IMR-90 (cell line): Measurements from ENCODE around the gene NSUN7. TPM values are rescaled to one million over a fixed set of nuclear protein-coding genes. Genes with fewer than 3 reads are reported as not detected.

Experiments
- ATAC-seq: fragments of 200-7000 bp; cut with Tn5 transposase; 2 replicates; pipeline ENCODE4 v1.9.1; 2020; ENCODE audit warnings: low read depth, mild to moderate bottlenecking, moderate library complexity
- BruUV-seq: library from RNA; stranded (reverse); fragments of 400-500 nt; replicated peaks from 2 replicates; lab custom pipeline; 2021; lab: Mats Ljungman, UMichigan
- CTCF ChIA-PET: fragments of 300-600 bp; formaldehyde crosslinking; extraction: SDS; loops from one replicate; lab custom pipeline; 2021; ENCODE audit warnings: antibody characterized with exemption; lab: Yijun Ruan, JAX
- POLR2A ChIA-PET: fragments of 300-600 bp; sonication (Branson Sonifier 250); formaldehyde crosslinking; loops from one replicate; lab custom pipeline; 2022; ENCODE audit warnings: antibody characterized with exemption; ENCODE audit not compliant: unreplicated experiment; lab: Charles Lee
- DNase-seq: peaks from one replicate; pipeline ENCODE4 v3.0.0; 2013
- H2AFZ ChIP-seq: replicated peaks from 2 replicates; pipeline ENCODE3; 2013; ENCODE audit warnings: low read length, mild to moderate bottlenecking; ENCODE audit not compliant: poor library complexity
- H2AK5ac ChIP-seq: 2 replicates; pipeline ENCODE4 v1.6.1; 2013; ENCODE audit warnings: low read depth, low read length, inconsistent platforms
- H2AK9ac ChIP-seq: replicated peaks from 2 replicates; pipeline ENCODE3; 2013; ENCODE audit warnings: mild to moderate bottlenecking, low read depth, low read length, moderate library complexity; ENCODE audit not compliant: poor library complexity
- H2BK120ac ChIP-seq: 2 replicates; pipeline ENCODE4 v1.6.1; 2013; ENCODE audit warnings: low read depth, low read length, inconsistent platforms
- H2BK15ac ChIP-seq: 3 replicates; pipeline ENCODE4 v1.6.1; 2013; ENCODE audit warnings: low read depth, low read length, inconsistent platforms
- H2BK20ac ChIP-seq: 2 replicates; pipeline ENCODE4 v1.6.1; 2013; ENCODE audit warnings: low read depth, mild to moderate bottlenecking, inconsistent platforms, low read length, moderate library complexity
- H2BK5ac ChIP-seq: 2 replicates; pipeline ENCODE4 v1.6.1; 2013; ENCODE audit warnings: mild to moderate bottlenecking, low read depth, low read length, inconsistent platforms; ENCODE audit not compliant: poor library complexity, severe bottlenecking
- H3K14ac ChIP-seq: replicated peaks from 2 replicates; pipeline ENCODE4 v1.6.1; 2013; ENCODE audit warnings: low read depth, low read length, inconsistent platforms
- H3K18ac ChIP-seq: 2 replicates; pipeline ENCODE4 v1.6.1; 2013; ENCODE audit warnings: low read depth, low read length, control low read depth
- H3K23ac ChIP-seq: 2 replicates; pipeline ENCODE4 v1.6.1; 2013; ENCODE audit warnings: low read depth, low read length, inconsistent platforms
- H3K27ac ChIP-seq: 2 replicates; pipeline ENCODE4 v1.5.1; 2013; ENCODE audit warnings: mild to moderate bottlenecking, control low read depth, low read length; ENCODE audit not compliant: insufficient read depth
- H3K27me3 ChIP-seq: 2 replicates; pipeline ENCODE4 v1.6.1; 2013; ENCODE audit warnings: low read length; ENCODE audit not compliant: control insufficient read depth, insufficient read depth
- H3K36me3 ChIP-seq: 2 replicates; pipeline ENCODE4 v1.6.1; 2013; ENCODE audit warnings: low read length, mixed read lengths; ENCODE audit not compliant: control insufficient read depth, insufficient read depth
- H3K4ac ChIP-seq: 2 replicates; pipeline ENCODE4 v1.6.1; 2013; ENCODE audit warnings: low read depth, low read length, inconsistent platforms
- H3K4me1 ChIP-seq: 2 replicates; pipeline ENCODE4 v1.6.1; 2013; ENCODE audit warnings: low read length, mixed read lengths; ENCODE audit not compliant: control insufficient read depth, insufficient read depth
- H3K4me2 ChIP-seq: 2 replicates; pipeline ENCODE4 v1.6.1; 2013; ENCODE audit warnings: low read depth, mild to moderate bottlenecking, control low read depth, low read length, moderate library complexity
- H3K4me3 ChIP-seq: 2 replicates; pipeline ENCODE4 v1.5.1; 2013; ENCODE audit warnings: low read depth, mild to moderate bottlenecking, control low read depth, low read length, moderate library complexity; ENCODE audit not compliant: insufficient read depth
- H3K56ac ChIP-seq: 2 replicates; pipeline ENCODE4 v1.6.1; 2013; ENCODE audit warnings: low read length, inconsistent platforms; ENCODE audit not compliant: insufficient read depth; ENCODE audit errors: extremely low read depth
- H3K79me1 ChIP-seq, 2 experiments: 2 replicates each; pipeline ENCODE4 v1.6.1; 2013; ENCODE audit warnings: low read length in 2 of 2, inconsistent platforms in 1 of 2, low read depth in 1 of 2
- H3K9ac ChIP-seq: 2 replicates; pipeline ENCODE4 v1.6.1; 2013; ENCODE audit warnings: low read depth, low read length, control low read depth
- H3K9me1 ChIP-seq: 2 replicates; pipeline ENCODE4 v1.6.1; 2013; ENCODE audit warnings: low read length, inconsistent platforms; ENCODE audit not compliant: insufficient read depth
- H3K9me3 ChIP-seq: 2 replicates; pipeline ENCODE4 v1.6.1; 2013; ENCODE audit warnings: low read length; ENCODE audit not compliant: control insufficient read depth, insufficient read depth
- H4K20me1 ChIP-seq: 2 replicates; pipeline ENCODE4 v1.6.1; 2013; ENCODE audit warnings: low read length, inconsistent platforms; ENCODE audit not compliant: insufficient read depth
- H4K5ac ChIP-seq: 2 replicates; pipeline ENCODE4 v1.6.1; 2013; ENCODE audit warnings: mild to moderate bottlenecking, low read depth, low read length, control low read depth
- H4K8ac ChIP-seq, 2 experiments: 2 replicates each; pipeline ENCODE4 v1.6.1; 2013; ENCODE audit warnings: low read depth in 2 of 2, low read length in 2 of 2, control low read depth in 1 of 2, inconsistent platforms in 1 of 2
- H4K91ac ChIP-seq: 2 replicates; pipeline ENCODE4 v1.6.1; 2013; ENCODE audit warnings: low read depth, low read length, inconsistent platforms; ENCODE audit not compliant: insufficient read depth
- CTCF ChIP-seq: conservative IDR thresholded peaks from 2 replicates; pipeline ENCODE4 v1.5.1; 2012; ENCODE audit warnings: mild to moderate bottlenecking, low read depth, low read length, improper control_type of control experiment
- RCOR1 ChIP-seq: IDR thresholded peaks from 2 replicates; pipeline ENCODE4 v1.6.1; 2012; ENCODE audit warnings: mild to moderate bottlenecking, low read length, improper control_type of control experiment; ENCODE audit not compliant: insufficient replicate concordance
- WGBS, 2 experiments: methylation state at CpG; one replicate each; pipeline versions ENCODE4 v1.1.5 to v1.1.7; 2013; ENCODE audit warnings: missing lambda C conversion rate in 2 of 2; ENCODE audit not compliant: insufficient read length in 1 of 2; ENCODE audit errors: extremely low coverage in 2 of 2; 5-methylcytosine and 5-hydroxymethylcytosine counted together
- dilution Hi-C: fragments of 300-500 bp; cut with HindIII; formaldehyde crosslinking; loops from one replicate; pipeline ENCODE4 v1.14.3; 2018; ENCODE audit warnings: low sequenced_read_pairs; ENCODE audit not compliant: unreplicated experiment
- in situ Hi-C: fragments of 300-500 bp; cut with MboI; formaldehyde crosslinking; loops from 3 replicates; pipeline ENCODE4 v1.14.3; 2019; ENCODE audit warnings: low sequenced_read_pairs, inconsistent platforms, mixed read lengths
- intact Hi-C: fragments of 100-400 bp; cut with micrococcal nuclease; formaldehyde crosslinking; loops from 2 replicates; pipeline ENCODE4 v1.10.0; 2022
- polyA plus RNA-seq, 3 experiments: library from polyadenylated mRNA; depleted of rRNA; stranded (reverse); fragments of >200 nt; gene quantifications; 2 replicates each; pipeline ENCODE4 v1.2.3, GENCODE V29; 2012; ENCODE audit warnings: low replicate concordance in 1 of 3
- total RNA-seq: library from RNA; depleted of rRNA; stranded (reverse); fragments of >200 nt; gene quantifications from 2 replicates; pipeline ENCODE4 v1.2.3, GENCODE V29; 2012

NSUN7 gene
- total and polyA plus RNA-seq, 2 of the 4 experiments (the other 2 are of a cell fraction): not detected

- TF ChIP-seq RCOR1 (no peak), CTCF (0 out of 2 replicates have a peak, but pooled peaks have one; percentile 1)
- no peak overlapping the region for H3K23ac ChIP-seq
- no peak overlapping the region for H3K14ac ChIP-seq
- no peak overlapping the region for H2AK9ac ChIP-seq
- H2AFZ ChIP-seq: no peak overlapping the region
- dilution Hi-C loops: no loop called here
- intact Hi-C loops: no loop called here
- ATAC-seq (no peak), DNase-seq (peak; percentile 6)
- no peaks in the 10 kb centered on the region for H3K9me3 ChIP-seq
- no peaks in the 10 kb centered on the region for H3K4me1 ChIP-seq
- no peak overlapping the region for H3K18ac ChIP-seq
- no peak overlapping the region for H3K4me3 ChIP-seq
- POLR2A ChIA-PET: no interaction called here
- peaks cover 0 to 7% of the 10 kb centered on the region in 2 experiments; a peak in 2 of 4 replicates for H3K79me1 ChIP-seq
- H3K36me3 ChIP-seq: peaks cover 6% of the 10 kb centered on the region; the same call in 1 of the 2 replicates
- H3K27ac ChIP-seq: no peak overlapping the region
- no peak overlapping the region for H2AK5ac ChIP-seq
- BruUV-seq: no TSS peak
- WGBS, 2 experiments: no CpG with 5 or more reads among the region's 4 CpGs
- H2BK20ac ChIP-seq: no peak overlapping the region
- no peak overlapping the region for H4K91ac ChIP-seq
- no peak overlapping the region for H2BK5ac ChIP-seq
- H3K56ac ChIP-seq: no peak overlapping the region
- in situ Hi-C loops: no loop called here
- H4K20me1 ChIP-seq: no peaks in the 10 kb centered on the region
- H3K9me1 ChIP-seq: peaks cover 16% of the 10 kb centered on the region; the same call in 1 of the 2 replicates
- no peak overlapping the region for H4K8ac ChIP-seq
- no peak overlapping the region for H3K4ac ChIP-seq
- CTCF ChIA-PET: no interaction called here
- no peak overlapping the region for H3K9ac ChIP-seq
- no peak overlapping the region for H4K5ac ChIP-seq
- H3K27me3 ChIP-seq: no peaks in the 10 kb centered on the region
- H2BK120ac ChIP-seq: no peak overlapping the region
- H2BK15ac ChIP-seq: no peak overlapping the region
- no peak overlapping the region for H3K4me2 ChIP-seq
Measured at GRCh38 chr4:40838742-40839141, 89.0 kb downstream of the NSUN7 start.
